Osteocyte (in vitro differentiated cells): ENCODE data around the gene RPP30. TPM values are rescaled to one million over a fixed set of nuclear protein-coding genes. Genes with fewer than 3 reads are reported as not detected.

ENCODE experiments used
- DNase-seq: peaks from one replicate; pipeline ENCODE4 v3.0.0; 2021; ENCODE audit warnings: mixed read lengths; ENCODE audit not compliant: unreplicated experiment; ENCODE audit errors: extremely low spot score
- H3K27ac Mint-ChIP-seq: one replicate; pipeline ENCODE4 v1.8.0; 2021; ENCODE audit warnings: mild to moderate bottlenecking, mixed read lengths; ENCODE audit not compliant: unreplicated experiment
- H3K27me3 Mint-ChIP-seq: one replicate; pipeline ENCODE4 v1.8.0; 2021; ENCODE audit warnings: mixed read lengths; ENCODE audit not compliant: unreplicated experiment
- H3K36me3 Mint-ChIP-seq: one replicate; pipeline ENCODE4 v1.8.0; 2021; ENCODE audit warnings: mixed read lengths; ENCODE audit not compliant: unreplicated experiment
- H3K4me1 Mint-ChIP-seq: one replicate; pipeline ENCODE4 v1.8.0; 2021; ENCODE audit warnings: mixed read lengths; ENCODE audit not compliant: unreplicated experiment
- H3K4me3 Mint-ChIP-seq: one replicate; pipeline ENCODE4 v1.8.0; 2021; ENCODE audit warnings: mild to moderate bottlenecking, moderate library complexity, mixed read lengths; ENCODE audit not compliant: unreplicated experiment
- H3K9me3 Mint-ChIP-seq: one replicate; pipeline ENCODE4 v1.8.0; 2021; ENCODE audit warnings: mixed read lengths; ENCODE audit not compliant: unreplicated experiment
- total RNA-seq: library from RNA; stranded (reverse); gene quantifications from 2 replicates; pipeline ENCODE4 v1.2.1, GENCODE V29; 2021
- TF ChIP-seq, protein P1 (sequence below): fragments of 200-600 bp; sonication (generic); IDR thresholded peaks from 2 replicates; pipeline ENCODE4 v1.5.0; 2021; ENCODE audit warnings: antibody characterized with exemption, mild to moderate bottlenecking, moderate library complexity

Gene RPP30
- total RNA-seq, 1 donor from 2014 or later, result 31.8 TPM

DNA sequence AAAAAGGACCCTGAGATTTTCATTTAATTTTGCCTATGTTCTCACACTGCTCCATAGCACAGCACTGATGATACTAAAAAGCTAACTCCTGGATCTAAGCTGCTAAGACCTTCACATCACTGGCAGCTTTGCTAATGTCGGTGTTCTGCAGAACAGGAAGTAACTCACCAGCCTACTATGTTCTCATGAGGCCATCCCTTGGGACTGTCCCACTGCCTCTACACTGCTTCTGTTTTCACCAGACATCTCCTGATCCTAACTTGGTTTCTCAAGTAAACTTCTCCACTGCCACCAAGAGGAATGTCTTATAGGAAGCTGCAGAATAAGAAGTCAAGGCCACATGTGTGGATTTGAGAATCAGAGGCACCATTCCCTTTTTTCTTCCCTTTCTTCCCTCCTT is 29.0 kb upstream of the RPP30 start:
- H3K9me3 Mint-ChIP-seq, result no peaks in the 10 kb centered on the region

DNA sequence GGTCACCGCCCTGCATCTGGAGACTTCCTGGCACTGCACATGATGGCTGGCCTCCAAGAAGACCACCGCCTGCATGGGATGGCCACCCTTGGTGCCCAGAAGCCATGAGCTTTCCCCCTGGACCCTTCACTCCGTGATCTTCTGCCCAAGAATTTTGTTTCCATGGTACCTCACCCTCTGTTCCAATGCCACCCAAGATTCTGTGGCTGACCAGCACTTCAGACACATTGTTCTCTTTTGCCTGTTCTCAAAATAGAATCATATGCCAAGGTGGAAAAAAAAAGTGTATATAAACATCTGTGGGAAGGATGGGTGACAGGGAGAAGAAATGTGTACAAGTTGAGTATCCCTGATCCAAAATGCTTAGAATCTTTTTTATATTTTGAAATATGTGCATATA is 26.0 kb upstream of the RPP30 start:
- TF ChIP-seq, protein P1, sequence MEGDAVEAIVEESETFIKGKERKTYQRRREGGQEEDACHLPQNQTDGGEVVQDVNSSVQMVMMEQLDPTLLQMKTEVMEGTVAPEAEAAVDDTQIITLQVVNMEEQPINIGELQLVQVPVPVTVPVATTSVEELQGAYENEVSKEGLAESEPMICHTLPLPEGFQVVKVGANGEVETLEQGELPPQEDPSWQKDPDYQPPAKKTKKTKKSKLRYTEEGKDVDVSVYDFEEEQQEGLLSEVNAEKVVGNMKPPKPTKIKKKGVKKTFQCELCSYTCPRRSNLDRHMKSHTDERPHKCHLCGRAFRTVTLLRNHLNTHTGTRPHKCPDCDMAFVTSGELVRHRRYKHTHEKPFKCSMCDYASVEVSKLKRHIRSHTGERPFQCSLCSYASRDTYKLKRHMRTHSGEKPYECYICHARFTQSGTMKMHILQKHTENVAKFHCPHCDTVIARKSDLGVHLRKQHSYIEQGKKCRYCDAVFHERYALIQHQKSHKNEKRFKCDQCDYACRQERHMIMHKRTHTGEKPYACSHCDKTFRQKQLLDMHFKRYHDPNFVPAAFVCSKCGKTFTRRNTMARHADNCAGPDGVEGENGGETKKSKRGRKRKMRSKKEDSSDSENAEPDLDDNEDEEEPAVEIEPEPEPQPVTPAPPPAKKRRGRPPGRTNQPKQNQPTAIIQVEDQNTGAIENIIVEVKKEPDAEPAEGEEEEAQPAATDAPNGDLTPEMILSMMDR, result no peak
- Mint-ChIP-seq H3K9me3 (peaks cover 6% of the 10 kb centered on the region), H3K4me3 (no peak overlapping the region), H3K4me1 (no peaks in the 10 kb centered on the region), H3K27ac (no peak overlapping the region), H3K27me3 (peaks cover 6% of the 10 kb centered on the region), H3K36me3 (peaks cover 5% of the 10 kb centered on the region)
- DNase-seq, result no peak

More for the DNA sequence above, 29.0 kb upstream of the RPP30 start:
- H3K36me3 Mint-ChIP-seq, result no peaks in the 10 kb centered on the region
- H3K27me3 Mint-ChIP-seq, result peaks cover 6% of the 10 kb centered on the region
- H3K4me1 Mint-ChIP-seq, result no peaks in the 10 kb centered on the region
- no peak for DNase-seq
- H3K27ac Mint-ChIP-seq, result no peak overlapping the region
- H3K4me3 Mint-ChIP-seq, result no peak overlapping the region
- TF ChIP-seq, protein P1, result no peak

DNA sequence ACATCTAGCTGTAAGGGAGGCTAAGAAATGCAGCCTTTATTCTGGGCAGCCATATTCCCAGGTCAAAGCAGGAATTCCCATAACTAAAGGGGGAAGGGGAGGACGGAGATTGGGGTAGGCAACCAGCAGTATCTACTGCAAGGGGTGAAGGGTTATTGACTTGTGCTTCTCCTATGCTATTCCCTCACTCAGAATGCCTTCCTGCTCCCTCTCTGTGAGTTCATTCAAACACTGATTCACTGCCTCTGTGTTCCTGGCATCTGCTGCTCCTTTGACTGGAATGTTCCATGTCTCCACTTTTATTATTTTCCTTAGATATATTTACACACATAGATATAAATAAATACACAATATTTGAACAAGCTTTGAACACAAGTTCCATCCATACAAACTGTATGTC is 25.0 kb upstream of the RPP30 start:
- Mint-ChIP-seq H3K36me3 (peaks cover 6% of the 10 kb centered on the region), H3K9me3 (peaks cover 12% of the 10 kb centered on the region), H3K4me1 (no peaks in the 10 kb centered on the region), H3K4me3 (no peak overlapping the region), H3K27ac (no peak overlapping the region), H3K27me3 (peaks cover 6% of the 10 kb centered on the region)
- DNase-seq, result no peak
- TF ChIP-seq, protein P1, result no peak

DNA sequence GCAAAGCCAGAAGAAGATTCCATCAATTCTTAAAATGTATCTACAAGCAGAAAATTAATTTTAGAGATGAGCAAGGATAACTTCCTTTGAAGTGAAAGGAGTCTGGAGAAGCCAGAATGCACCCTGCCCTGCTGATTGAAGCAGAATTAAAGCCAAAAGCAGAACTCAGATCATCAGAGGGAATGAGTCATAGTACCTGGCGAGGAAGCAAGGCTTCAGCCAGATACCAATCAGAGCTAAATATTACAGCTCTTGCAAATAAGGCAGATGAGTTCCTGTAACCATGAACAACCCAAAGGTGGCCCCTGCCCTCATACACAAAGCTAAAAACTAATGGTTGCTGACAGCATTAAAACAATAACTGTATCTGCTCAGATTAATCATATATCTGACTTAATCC is 24.3 kb upstream of the RPP30 start:
- no peak for DNase-seq
- no peaks in the 10 kb centered on the region for H3K4me1 Mint-ChIP-seq
- peaks cover 17% of the 10 kb centered on the region for H3K9me3 Mint-ChIP-seq
- H3K27me3 Mint-ChIP-seq, result peaks cover 6% of the 10 kb centered on the region
- no peak overlapping the region for H3K27ac Mint-ChIP-seq
- TF ChIP-seq, protein P1, result no peak
- no peak overlapping the region for H3K4me3 Mint-ChIP-seq
- peaks cover 7% of the 10 kb centered on the region for H3K36me3 Mint-ChIP-seq

DNA sequence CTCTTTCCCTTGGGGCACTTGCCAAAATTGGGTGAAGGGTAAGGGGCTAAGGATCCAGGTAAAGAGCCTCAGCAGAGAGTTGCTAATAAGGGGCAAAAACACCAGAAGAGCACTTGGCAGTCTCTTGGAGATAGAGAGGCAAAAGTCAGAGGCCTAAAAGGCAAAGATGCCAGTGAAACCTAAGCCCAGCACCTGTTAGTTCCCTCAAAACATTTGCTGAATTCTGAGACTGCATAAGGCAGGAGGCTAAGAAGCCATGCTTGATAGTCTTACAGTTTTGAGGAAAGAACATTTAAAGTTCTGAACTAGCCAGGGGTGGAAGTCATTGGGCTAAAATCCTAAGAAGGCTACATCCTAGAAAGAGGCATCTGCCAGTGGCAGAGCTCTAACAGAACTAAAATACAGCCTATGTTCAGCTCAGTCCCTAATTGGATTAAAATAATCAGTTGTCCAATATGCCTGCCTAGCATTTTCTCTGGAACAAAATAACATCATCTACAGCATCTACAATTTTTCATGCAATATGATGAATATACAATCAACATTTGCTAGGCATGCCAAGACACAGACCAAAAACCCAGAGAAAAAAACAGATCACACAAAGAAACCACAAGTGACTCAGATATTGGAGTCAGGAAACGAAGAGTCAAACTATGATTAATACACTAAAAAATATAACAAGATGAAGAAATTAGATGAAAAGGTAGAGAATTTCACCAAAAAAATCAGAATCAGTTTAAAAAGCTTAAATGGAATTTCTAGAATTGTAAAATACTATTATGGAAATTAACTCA is 21.6 kb upstream of the RPP30 start:
- TF ChIP-seq, protein P1, result no peak
- H3K36me3 Mint-ChIP-seq, result peaks cover 7% of the 10 kb centered on the region

More for the DNA sequence above, 21.6 kb upstream of the RPP30 start:
- Mint-ChIP-seq H3K4me1 (no peaks in the 10 kb centered on the region), H3K9me3 (peaks cover 19% of the 10 kb centered on the region), H3K27me3 (peaks cover 6% of the 10 kb centered on the region), H3K27ac (no peak overlapping the region), H3K4me3 (no peak overlapping the region)
- DNase-seq, result no peak
